DMS114 treated with DMSO at 0.1 percent for 48 hours (cell line): ENCODE results near the gene APOBEC4.

Experiments used
- DNase-seq: peaks from one replicate; lab custom pipeline; 2025; ENCODE audit not compliant: unreplicated experiment; lab: John Stamatoyannopoulos, UW

APOBEC4 gene

GRCh38 chr1:183675381-183675780, 22.3 kb upstream of the APOBEC4 start:
- DNase-seq, result no peak

GRCh38 chr1:183674886-183675285, 21.8 kb upstream of the APOBEC4 start:
- no peak for DNase-seq

GRCh38 chr1:183674339-183674738, 21.2 kb upstream of the APOBEC4 start:
- no peak for DNase-seq

GRCh38 chr1:183673605-183674323, 20.6 kb upstream of the APOBEC4 start:
- DNase-seq, result no peak

- no peak for DNase-seq
Observed at GRCh38 chr1:183670169-183670568, 17.1 kb upstream of the APOBEC4 start.

GRCh38 chr1:183656355-183656754, 3.2 kb upstream of the APOBEC4 start:
- no peak for DNase-seq

GRCh38 chr1:183655562-183656075, 2.5 kb upstream of the APOBEC4 start:
- DNase-seq, result peak; percentile 85

GRCh38 chr1:183654706-183655105, 1.6 kb upstream of the APOBEC4 start:
- no peak for DNase-seq

GRCh38 chr1:183653876-183654451, 848 bp upstream of the APOBEC4 start:
- no peak for DNase-seq

GRCh38 chr1:183653462-183653794, 312 bp upstream of the APOBEC4 start:
- DNase-seq, result no peak

- no peak for DNase-seq
Observed at GRCh38 chr1:183652107-183652506, 1.0 kb downstream of the APOBEC4 start.

GRCh38 chr1:183651612-183652011, 1.5 kb downstream of the APOBEC4 start:
- DNase-seq, result no peak

- no peak for DNase-seq
Observed at GRCh38 chr1:183648042-183648441, 5.1 kb downstream of the APOBEC4 start.

GRCh38 chr1:183646776-183647175, 6.3 kb downstream of the APOBEC4 start:
- DNase-seq, result no peak

GRCh38 chr1:183645531-183645930, 7.6 kb downstream of the APOBEC4 start:
- DNase-seq, result no peak

GRCh38 chr1:183642166-183642565, 10.9 kb downstream of the APOBEC4 start:
- DNase-seq, result no peak

GRCh38 chr1:183640193-183640592, 12.9 kb downstream of the APOBEC4 start:
- no peak for DNase-seq

- DNase-seq, result no peak
Observed at GRCh38 chr1:183638649-183639387, 14.3 kb downstream of the APOBEC4 start.

GRCh38 chr1:183636783-183637182, 16.3 kb downstream of the APOBEC4 start:
- DNase-seq, result no peak

GRCh38 chr1:183636334-183636682, 16.8 kb downstream of the APOBEC4 start:
- DNase-seq, result no peak

GRCh38 chr1:183635606-183636333, 17.3 kb downstream of the APOBEC4 start, which contains the start of gene ARPC5:
Gene ARPC5 (minus strand): TSS chr1:183635783. CDS start chr1:183635659, 124 bp downstream.
- DNase-seq, result peak; percentile 99
